Endothelial cell of umbilical vein (primary cell): Measurements from ENCODE around the gene ITPR1. TPM values are rescaled to one million over a fixed set of nuclear protein-coding genes. Genes with fewer than 3 reads are reported as not detected.

Experiments
- polyA plus RNA-seq, 4 experiments: library from polyadenylated mRNA; depleted of rRNA in 3 of 4; stranded (reverse) in 3 of 4; unstranded in 1 of 4; fragments of >200 nt; gene quantifications; 2 replicates each; pipeline versions ENCODE4 v1.2.1 to v1.2.3, GENCODE V29; 2011 to 2012; ENCODE audit warnings: missing spikeins in 1 of 4
- total RNA-seq: library from RNA; stranded (reverse); gene quantifications from 2 replicates; pipeline ENCODE4 v1.2.3, GENCODE V29; 2021

The ITPR1 gene
- total and polyA plus RNA-seq, 2 donors (not counting 3 experiments of a cell fraction or from before 2014, with no cell fraction given), result 5.1 to 16.1 TPM

Other genes starting within 250 kb of the ITPR1 start
- 15.4 and 15.9 TPM in 2 replicates for gene SETMAR, start 190.0 kb upstream of the ITPR1 start, total RNA-seq
- gene SETMAR, start 190.0 kb upstream of the ITPR1 start, polyA plus RNA-seq, result 9.6 and 11.6 TPM in 2 replicates
- gene SUMF1, start 26.1 kb upstream of the ITPR1 start, total RNA-seq, result 26.6 and 31.5 TPM in 2 replicates
- 46.8 and 52.2 TPM in 2 replicates for gene SUMF1, start 26.1 kb upstream of the ITPR1 start, polyA plus RNA-seq